ENCODE measurements around the gene WDFY2. TPM values are rescaled to one million over a fixed set of nuclear protein-coding genes. Genes with fewer than 3 reads are reported as not detected.

Gene WDFY2
- total and polyA plus RNA-seq, 4 donors, result 9.8 to 15.7 (median 14.3) TPM

DNA sequence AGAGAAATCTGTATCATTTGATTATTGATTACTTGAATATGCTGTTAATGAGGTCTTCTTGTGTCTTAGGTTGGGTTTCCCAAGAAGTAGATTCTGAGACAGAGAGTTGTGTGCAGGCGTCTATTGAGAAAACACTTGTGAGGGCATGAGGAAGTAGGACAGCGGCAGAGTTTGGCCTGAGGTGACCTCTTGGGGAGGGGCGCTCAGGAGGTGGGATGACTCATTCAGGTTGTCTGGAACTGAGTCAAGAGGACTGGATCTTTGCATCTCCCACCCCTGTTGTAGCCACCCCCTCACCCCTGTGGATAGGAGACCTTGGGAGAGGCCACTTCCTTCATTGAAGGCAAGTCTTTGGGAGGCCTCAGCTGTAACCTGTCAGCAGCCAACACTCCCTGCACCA, 35.2 kb upstream of the WDFY2 start:
- WGBS (ENCODE audit: insufficient coverage), result 73% methylated on average over 2 of the region's 3 CpGs
- no peaks in the 10 kb centered on the region for H3K36me3 ChIP-seq (ENCODE audit: control insufficient read depth, insufficient read depth, low read length)
- no peak for DNase-seq (ENCODE audit: low read depth in 4 of 6, low spot score in 6 of 6)
- H3K27me3 ChIP-seq (ENCODE audit: control insufficient read depth, insufficient read depth, low read length), result no peaks in the 10 kb centered on the region
- no peak overlapping the region for H3K27ac ChIP-seq (ENCODE audit: low read depth, low read length)
- H3K9me3 ChIP-seq (ENCODE audit: control insufficient read depth, insufficient read depth, low read length), result no peaks in the 10 kb centered on the region
- no peak overlapping the region for H3K4me3 ChIP-seq (ENCODE audit: low read depth, low read length)
- no peaks in the 10 kb centered on the region for H3K4me1 ChIP-seq (ENCODE audit: control insufficient read depth, insufficient read depth, low read length)

DNA sequence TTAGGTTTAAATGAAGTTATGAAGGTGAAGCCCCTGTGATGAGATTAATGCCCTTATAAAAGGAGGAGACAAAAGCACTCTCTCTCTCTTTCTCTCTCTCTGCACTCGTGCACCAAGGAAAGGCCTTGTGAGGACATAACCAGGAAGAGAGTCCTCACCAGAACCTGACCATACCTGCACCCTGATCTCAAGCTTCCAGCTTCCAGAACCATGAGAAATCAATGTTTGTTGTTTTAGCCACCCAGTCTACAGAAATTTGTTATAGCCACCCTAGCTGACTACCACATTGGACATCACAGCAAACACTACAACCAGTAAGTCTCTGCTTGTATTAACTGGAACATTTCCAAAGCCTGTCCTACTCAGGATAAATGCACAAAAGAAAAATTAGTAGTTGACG, 34.7 kb upstream of the WDFY2 start:
- Histone ChIP-seq H3K27me3 (ENCODE audit: control insufficient read depth, insufficient read depth, low read length) (no peaks in the 10 kb centered on the region), H3K27ac (ENCODE audit: low read depth, low read length) (no peak overlapping the region), H3K4me3 (ENCODE audit: low read depth, low read length) (no peak overlapping the region), H3K36me3 (ENCODE audit: control insufficient read depth, insufficient read depth, low read length) (no peaks in the 10 kb centered on the region), H3K9me3 (ENCODE audit: control insufficient read depth, insufficient read depth, low read length) (no peaks in the 10 kb centered on the region), H3K4me1 (ENCODE audit: control insufficient read depth, insufficient read depth, low read length) (no peaks in the 10 kb centered on the region)
- DNase-seq (ENCODE audit: low read depth in 4 of 6, low spot score in 6 of 6), result no peak
- WGBS (ENCODE audit: insufficient coverage), result 80% methylated on average over 1 of the region's 2 CpGs

DNA sequence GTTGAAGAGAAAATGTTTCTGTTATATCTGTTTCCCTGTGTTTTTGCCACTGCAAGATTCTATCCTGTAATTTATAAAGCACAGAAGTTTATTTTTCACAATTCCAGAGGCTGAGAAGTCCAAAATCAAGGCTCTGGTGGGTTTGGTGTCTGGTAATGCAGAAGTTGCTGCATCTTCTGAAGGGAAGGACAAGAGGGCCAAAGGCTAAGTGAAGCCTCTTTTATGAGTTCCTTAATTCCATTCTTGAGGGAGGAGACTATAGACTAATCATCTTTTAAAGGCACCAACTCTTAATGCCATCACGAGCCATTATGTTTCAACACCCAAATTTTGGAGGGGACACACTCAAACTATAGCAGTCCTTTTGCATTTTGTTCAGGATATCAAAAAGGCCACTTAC, 34.1 kb upstream of the WDFY2 start:
- H3K9me3 ChIP-seq (ENCODE audit: control insufficient read depth, insufficient read depth, low read length), result no peaks in the 10 kb centered on the region
- no peak overlapping the region for H3K4me3 ChIP-seq (ENCODE audit: low read depth, low read length)
- no peaks in the 10 kb centered on the region for H3K36me3 ChIP-seq (ENCODE audit: control insufficient read depth, insufficient read depth, low read length)
- WGBS (ENCODE audit: insufficient coverage), result no CpG with 5 or more reads among the region's 1 CpG
- no peaks in the 10 kb centered on the region for H3K27me3 ChIP-seq (ENCODE audit: control insufficient read depth, insufficient read depth, low read length)
- no peak for DNase-seq (ENCODE audit: low read depth in 4 of 6, low spot score in 6 of 6)
- H3K4me1 ChIP-seq (ENCODE audit: control insufficient read depth, insufficient read depth, low read length), result no peaks in the 10 kb centered on the region
- H3K27ac ChIP-seq (ENCODE audit: low read depth, low read length), result no peak overlapping the region

DNA sequence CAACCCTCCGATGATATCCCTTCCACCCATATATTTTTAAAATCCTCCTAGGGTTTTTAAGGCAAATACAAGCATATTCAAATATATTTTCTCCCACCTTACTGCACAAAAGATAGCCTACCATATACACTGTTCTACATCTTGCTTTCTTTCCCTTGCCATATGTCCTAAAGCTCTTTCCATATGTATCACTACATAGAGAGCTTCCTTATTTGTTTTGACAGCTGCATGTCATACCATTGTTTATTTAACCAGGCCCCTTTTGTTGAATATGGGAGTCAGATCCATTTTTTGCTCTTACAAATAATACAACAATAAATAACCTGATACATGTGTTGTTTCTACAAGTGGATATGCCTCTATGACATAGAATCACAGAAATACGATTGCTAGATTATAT, 32.8 kb upstream of the WDFY2 start:
- no peak overlapping the region for H3K4me3 ChIP-seq (ENCODE audit: low read depth, low read length)
- H3K4me1 ChIP-seq (ENCODE audit: control insufficient read depth, insufficient read depth, low read length), result no peaks in the 10 kb centered on the region
- no peak overlapping the region for H3K27ac ChIP-seq (ENCODE audit: low read depth, low read length)
- 100% methylated on average over 1 of the region's 2 CpGs for WGBS (ENCODE audit: insufficient coverage)
- no peaks in the 10 kb centered on the region for H3K27me3 ChIP-seq (ENCODE audit: control insufficient read depth, insufficient read depth, low read length)
- no peaks in the 10 kb centered on the region for H3K36me3 ChIP-seq (ENCODE audit: control insufficient read depth, insufficient read depth, low read length)
- no peak for DNase-seq (ENCODE audit: low read depth in 4 of 6, low spot score in 6 of 6)
- H3K9me3 ChIP-seq (ENCODE audit: control insufficient read depth, insufficient read depth, low read length), result no peaks in the 10 kb centered on the region

DNA sequence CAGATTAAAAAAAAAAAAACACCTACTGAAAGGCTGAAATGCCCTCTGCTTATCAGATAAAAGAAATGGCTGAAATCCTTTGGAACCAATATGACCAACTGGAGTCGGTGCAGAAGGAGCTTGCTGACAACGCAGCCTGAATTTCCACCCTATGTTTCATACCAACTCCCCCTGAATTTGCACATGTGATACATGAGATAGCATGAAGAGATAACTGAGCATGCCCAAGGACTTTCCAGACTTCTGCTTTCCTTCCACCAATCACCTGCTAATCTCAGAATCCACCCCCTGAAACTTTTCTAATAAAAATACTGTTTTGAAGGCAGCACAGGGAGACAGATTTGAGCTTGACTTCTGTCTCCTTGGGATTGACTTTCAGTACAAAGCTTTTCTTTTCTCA, 32.2 kb upstream of the WDFY2 start:
- no CpG with 5 or more reads among the region's 2 CpGs for WGBS (ENCODE audit: insufficient coverage)
- Histone ChIP-seq H3K9me3 (ENCODE audit: control insufficient read depth, insufficient read depth, low read length) (no peaks in the 10 kb centered on the region), H3K4me1 (ENCODE audit: control insufficient read depth, insufficient read depth, low read length) (no peaks in the 10 kb centered on the region), H3K36me3 (ENCODE audit: control insufficient read depth, insufficient read depth, low read length) (no peaks in the 10 kb centered on the region), H3K27me3 (ENCODE audit: control insufficient read depth, insufficient read depth, low read length) (no peaks in the 10 kb centered on the region), H3K27ac (ENCODE audit: low read depth, low read length) (no peak overlapping the region), H3K4me3 (ENCODE audit: low read depth, low read length) (no peak overlapping the region)
- DNase-seq (ENCODE audit: low read depth in 4 of 6, low spot score in 6 of 6), result no peak

DNA sequence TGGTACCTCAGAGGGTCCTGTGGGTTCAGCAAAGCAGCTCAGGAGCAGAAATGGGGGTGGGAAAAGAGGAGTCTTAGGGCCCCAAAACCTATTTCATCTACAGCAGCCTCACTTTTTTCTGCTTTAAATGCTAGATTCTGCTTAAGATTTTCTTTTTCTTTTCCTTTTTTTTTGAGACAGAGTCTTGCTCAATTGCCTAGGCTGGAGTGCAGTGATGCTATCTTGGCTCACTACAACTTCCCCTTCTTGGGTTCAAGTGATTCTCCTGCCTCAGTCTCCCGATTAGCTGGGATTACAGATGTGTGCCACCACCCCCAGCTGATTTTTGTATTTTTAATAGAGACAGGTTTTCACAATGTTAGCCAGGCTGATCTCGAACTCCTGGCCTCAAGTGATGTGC, 30.7 kb upstream of the WDFY2 start:
- Histone ChIP-seq H3K9me3 (ENCODE audit: control insufficient read depth, insufficient read depth, low read length) (no peaks in the 10 kb centered on the region), H3K36me3 (ENCODE audit: control insufficient read depth, insufficient read depth, low read length) (no peaks in the 10 kb centered on the region), H3K27me3 (ENCODE audit: control insufficient read depth, insufficient read depth, low read length) (no peaks in the 10 kb centered on the region), H3K4me1 (ENCODE audit: control insufficient read depth, insufficient read depth, low read length) (no peaks in the 10 kb centered on the region), H3K4me3 (ENCODE audit: low read depth, low read length) (no peak overlapping the region), H3K27ac (ENCODE audit: low read depth, low read length) (no peak overlapping the region)
- WGBS (ENCODE audit: insufficient coverage), result no CpG with 5 or more reads among the region's 2 CpGs
- no peak for DNase-seq (ENCODE audit: low read depth in 4 of 6, low spot score in 6 of 6)

DNA sequence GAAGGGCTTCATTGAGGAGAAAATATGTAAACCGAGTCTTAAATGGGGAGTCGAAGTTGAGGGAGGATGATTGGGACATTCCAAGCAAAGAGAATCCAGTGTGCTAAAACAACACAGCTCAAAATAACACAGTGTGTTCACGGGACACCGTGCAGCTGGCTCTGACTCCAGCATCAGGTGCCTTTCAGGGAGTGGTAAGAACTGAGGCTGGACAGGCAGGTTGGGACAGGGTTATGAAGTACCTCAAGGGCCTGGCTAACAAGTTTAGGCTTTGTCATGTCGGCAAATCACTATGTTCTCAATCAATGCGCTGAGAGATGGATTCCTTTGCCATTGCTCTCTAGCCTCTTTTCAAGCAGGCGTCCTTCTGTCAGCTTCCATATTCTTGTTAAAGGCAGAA, 27.5 kb upstream of the WDFY2 start:
- no peak for DNase-seq (ENCODE audit: low read depth in 4 of 6, low spot score in 6 of 6)
- no peaks in the 10 kb centered on the region for H3K36me3 ChIP-seq (ENCODE audit: control insufficient read depth, insufficient read depth, low read length)
- WGBS (ENCODE audit: insufficient coverage), result 82% methylated on average over 5 of the region's 7 CpGs
- H3K4me3 ChIP-seq (ENCODE audit: low read depth, low read length), result no peak overlapping the region
- no peaks in the 10 kb centered on the region for H3K27me3 ChIP-seq (ENCODE audit: control insufficient read depth, insufficient read depth, low read length)
- H3K4me1 ChIP-seq (ENCODE audit: control insufficient read depth, insufficient read depth, low read length), result no peaks in the 10 kb centered on the region
- no peak overlapping the region for H3K27ac ChIP-seq (ENCODE audit: low read depth, low read length)
- no peaks in the 10 kb centered on the region for H3K9me3 ChIP-seq (ENCODE audit: control insufficient read depth, insufficient read depth, low read length)

DNA sequence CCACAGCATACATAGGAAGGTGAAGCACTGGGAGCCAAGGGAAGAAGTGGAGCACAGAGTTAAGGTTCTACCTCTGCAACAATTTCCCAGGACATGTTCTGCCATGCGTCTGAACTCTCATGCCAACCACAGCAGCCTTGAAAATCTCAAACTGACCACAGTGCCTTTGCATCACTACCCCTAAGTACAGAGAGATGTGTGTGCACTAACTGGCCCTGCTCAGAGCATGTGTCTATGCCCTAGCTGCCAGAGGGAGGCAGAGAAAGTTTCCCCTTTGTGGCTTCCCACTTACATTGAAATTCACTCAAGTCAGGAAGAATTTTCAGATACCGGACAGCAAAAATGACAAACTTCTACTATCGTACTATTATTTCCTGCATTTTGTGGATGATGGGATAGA, 26.8 kb upstream of the WDFY2 start:
- WGBS (ENCODE audit: insufficient coverage), result 100% methylated on average over 1 of the region's 3 CpGs
- no peaks in the 10 kb centered on the region for H3K27me3 ChIP-seq (ENCODE audit: control insufficient read depth, insufficient read depth, low read length)
- no peak overlapping the region for H3K27ac ChIP-seq (ENCODE audit: low read depth, low read length)
- H3K4me1 ChIP-seq (ENCODE audit: control insufficient read depth, insufficient read depth, low read length), result no peaks in the 10 kb centered on the region
- no peaks in the 10 kb centered on the region for H3K9me3 ChIP-seq (ENCODE audit: control insufficient read depth, insufficient read depth, low read length)
- no peak overlapping the region for H3K4me3 ChIP-seq (ENCODE audit: low read depth, low read length)
- no peaks in the 10 kb centered on the region for H3K36me3 ChIP-seq (ENCODE audit: control insufficient read depth, insufficient read depth, low read length)
- no peak for DNase-seq (ENCODE audit: low read depth in 4 of 6, low spot score in 6 of 6)

DNA sequence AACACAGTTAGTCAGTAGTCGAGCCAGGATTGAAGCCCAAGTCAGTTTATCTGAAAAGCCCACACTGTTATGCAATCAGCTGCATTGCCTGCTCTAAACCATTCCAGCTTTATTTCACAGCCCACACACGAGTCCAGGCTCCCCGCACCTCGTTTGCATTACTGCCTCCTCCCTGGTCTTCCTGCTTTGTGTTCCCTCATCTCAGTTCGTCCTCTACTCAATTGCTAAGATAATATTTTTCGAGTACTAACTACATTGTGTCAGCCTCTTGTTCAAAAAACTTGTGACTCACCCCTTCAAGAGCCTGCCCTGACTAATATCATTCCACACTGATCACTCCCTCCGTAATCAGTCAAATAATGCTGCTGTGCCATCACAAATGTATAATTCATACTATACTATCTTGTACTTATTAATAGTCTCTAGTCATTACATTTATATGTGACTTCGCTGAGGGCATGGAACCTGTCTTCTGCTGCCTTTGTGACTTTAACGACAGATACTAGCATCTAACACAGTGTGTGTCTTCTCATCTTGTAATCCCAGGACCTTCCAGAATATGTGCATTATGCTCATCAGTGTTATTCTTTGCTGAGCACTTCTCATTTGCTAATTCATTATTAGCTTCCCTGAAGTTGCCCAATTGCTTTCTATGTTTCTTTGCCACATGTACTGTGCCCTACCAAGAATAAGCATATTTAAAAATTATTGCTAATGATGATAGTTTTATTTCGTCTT, 26.2 kb upstream of the WDFY2 start:
- Histone ChIP-seq H3K36me3 (ENCODE audit: control insufficient read depth, insufficient read depth, low read length) (no peaks in the 10 kb centered on the region), H3K4me1 (ENCODE audit: control insufficient read depth, insufficient read depth, low read length) (no peaks in the 10 kb centered on the region), H3K4me3 (ENCODE audit: low read depth, low read length) (no peak overlapping the region), H3K27ac (ENCODE audit: low read depth, low read length) (no peak overlapping the region), H3K27me3 (ENCODE audit: control insufficient read depth, insufficient read depth, low read length) (no peaks in the 10 kb centered on the region), H3K9me3 (ENCODE audit: control insufficient read depth, insufficient read depth, low read length) (no peaks in the 10 kb centered on the region)
- WGBS (ENCODE audit: insufficient coverage), result 58% methylated on average over 8 of the region's 10 CpGs
- DNase-seq (ENCODE audit: low read depth in 4 of 6, low spot score in 6 of 6), result no peak

DNA sequence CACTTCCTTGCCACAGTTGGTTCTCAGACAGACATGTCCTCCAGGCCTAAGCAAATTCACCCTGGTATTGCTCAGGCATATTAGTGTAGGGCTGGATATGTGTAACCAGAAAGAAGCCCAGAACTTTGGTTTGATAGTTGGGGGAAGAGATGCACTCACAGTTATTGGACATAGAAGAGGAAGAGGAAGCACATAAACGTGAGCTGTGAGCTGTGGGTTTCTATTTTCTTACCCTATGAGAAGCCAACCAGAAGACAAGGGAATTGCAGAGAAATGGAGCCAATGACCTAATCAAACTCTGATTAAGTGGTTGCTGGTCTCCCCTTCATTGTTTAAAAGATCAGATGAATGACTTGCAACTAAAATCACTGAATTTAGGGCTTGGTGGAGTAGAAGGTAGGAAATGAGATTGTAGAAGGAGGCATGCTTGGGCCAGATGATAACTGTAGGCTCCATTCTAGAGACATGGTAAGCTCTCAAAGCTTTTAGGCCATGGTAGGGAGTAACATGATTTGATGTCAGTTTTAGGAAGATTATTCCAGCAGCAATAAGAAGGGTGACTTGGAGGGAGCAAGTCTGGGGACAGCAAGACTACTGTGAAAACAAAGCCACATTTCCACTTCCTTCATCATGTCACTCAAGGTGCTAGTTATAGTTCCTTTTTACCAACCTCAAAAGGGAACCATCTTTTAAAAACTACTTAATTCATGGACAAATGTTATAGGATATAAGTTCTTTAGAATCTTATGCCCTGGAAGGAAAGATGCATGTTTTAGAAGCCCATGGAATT, 24.1 kb upstream of the WDFY2 start:
- Histone ChIP-seq H3K4me1 (ENCODE audit: control insufficient read depth, insufficient read depth, low read length) (no peaks in the 10 kb centered on the region), H3K9me3 (ENCODE audit: control insufficient read depth, insufficient read depth, low read length) (no peaks in the 10 kb centered on the region)
- WGBS (ENCODE audit: insufficient coverage), result no CpG with 5 or more reads among the region's 1 CpG

More for the DNA sequence above, 24.1 kb upstream of the WDFY2 start:
- no peaks in the 10 kb centered on the region for H3K36me3 ChIP-seq (ENCODE audit: control insufficient read depth, insufficient read depth, low read length)
- DNase-seq (ENCODE audit: low read depth in 4 of 6, low spot score in 6 of 6), result no peak
- no peak overlapping the region for H3K27ac ChIP-seq (ENCODE audit: low read depth, low read length)
- no peaks in the 10 kb centered on the region for H3K27me3 ChIP-seq (ENCODE audit: control insufficient read depth, insufficient read depth, low read length)
- H3K4me3 ChIP-seq (ENCODE audit: low read depth, low read length), result no peak overlapping the region

Measured in spinal cord (tissue), 10 donors.